ENCODE results near the gene SRSF10. TPM values are rescaled to one million over a fixed set of nuclear protein-coding genes. Genes with fewer than 3 reads are reported as not detected.
A peak's percentile ranks its signal among the peaks of the same experiment; 100 is the strongest.

Gene SRSF10
- total RNA-seq, 4 donors from 2014 or later = 86.3 to 224 (median 112) TPM

- Histone ChIP-seq H3K27ac (no peak overlapping the region), H3K27me3 (no peaks in the 10 kb centered on the region), H3K4me1 (peaks cover 0 to 42% (median 10%) of the 10 kb centered on the region in 4 donors), H3K9me3 (no peaks in the 10 kb centered on the region), H3K36me3 (peaks cover 0 to 18% (median 0%) of the 10 kb centered on the region in 3 donors), H3K4me3 (no peak overlapping the region)
- TF ChIP-seq, protein P1, sequence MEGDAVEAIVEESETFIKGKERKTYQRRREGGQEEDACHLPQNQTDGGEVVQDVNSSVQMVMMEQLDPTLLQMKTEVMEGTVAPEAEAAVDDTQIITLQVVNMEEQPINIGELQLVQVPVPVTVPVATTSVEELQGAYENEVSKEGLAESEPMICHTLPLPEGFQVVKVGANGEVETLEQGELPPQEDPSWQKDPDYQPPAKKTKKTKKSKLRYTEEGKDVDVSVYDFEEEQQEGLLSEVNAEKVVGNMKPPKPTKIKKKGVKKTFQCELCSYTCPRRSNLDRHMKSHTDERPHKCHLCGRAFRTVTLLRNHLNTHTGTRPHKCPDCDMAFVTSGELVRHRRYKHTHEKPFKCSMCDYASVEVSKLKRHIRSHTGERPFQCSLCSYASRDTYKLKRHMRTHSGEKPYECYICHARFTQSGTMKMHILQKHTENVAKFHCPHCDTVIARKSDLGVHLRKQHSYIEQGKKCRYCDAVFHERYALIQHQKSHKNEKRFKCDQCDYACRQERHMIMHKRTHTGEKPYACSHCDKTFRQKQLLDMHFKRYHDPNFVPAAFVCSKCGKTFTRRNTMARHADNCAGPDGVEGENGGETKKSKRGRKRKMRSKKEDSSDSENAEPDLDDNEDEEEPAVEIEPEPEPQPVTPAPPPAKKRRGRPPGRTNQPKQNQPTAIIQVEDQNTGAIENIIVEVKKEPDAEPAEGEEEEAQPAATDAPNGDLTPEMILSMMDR (IDR thresholded peaks at IDR 0.05) = no peak
- no peak for TF ChIP-seq POLR2A (IDR thresholded peaks at IDR 0.05)
- DNase-seq = no peak
These were observed 2.3 kb downstream of the SRSF10 start for GRCh38 chr1:23977854-23978191.

- Histone ChIP-seq H3K27ac (no peak overlapping the region), H3K36me3 (peaks cover 0 to 22% (median 0%) of the 10 kb centered on the region in 3 donors), H3K9me3 (no peaks in the 10 kb centered on the region), H3K4me3 (no peak overlapping the region), H3K4me1 (peaks cover 0 to 42% (median 10%) of the 10 kb centered on the region in 4 donors), H3K27me3 (no peaks in the 10 kb centered on the region)
- TF ChIP-seq, protein P1 (IDR thresholded peaks at IDR 0.05) = no peak
- no peak for TF ChIP-seq POLR2A (IDR thresholded peaks at IDR 0.05)
- DNase-seq = no peak
These were observed 2.8 kb downstream of the SRSF10 start for GRCh38 chr1:23977187-23977853.

- H3K36me3 ChIP-seq = peaks cover 0 to 67% (median 0%) of the 10 kb centered on the region in 3 donors
- H3K27ac ChIP-seq = no peak overlapping the region
- TF ChIP-seq POLR2A (IDR thresholded peaks at IDR 0.05) = no peak
- TF ChIP-seq, protein P1 (IDR thresholded peaks at IDR 0.05) = no peak
- H3K4me1 ChIP-seq = peaks cover 0 to 21% (median 7%) of the 10 kb centered on the region in 4 donors
- DNase-seq = no peak
- no peak overlapping the region for H3K4me3 ChIP-seq
- no peaks in the 10 kb centered on the region for H3K9me3 ChIP-seq
- no peaks in the 10 kb centered on the region for H3K27me3 ChIP-seq
These were observed 12.3 kb downstream of the SRSF10 start for GRCh38 chr1:23967871-23968270.

GRCh38 chr1:23966973-23967493, 13.1 kb downstream of the SRSF10 start:
- Histone ChIP-seq H3K4me3 (no peak overlapping the region), H3K4me1 (peaks cover 0 to 21% (median 7%) of the 10 kb centered on the region in 4 donors), H3K27me3 (no peaks in the 10 kb centered on the region), H3K9me3 (no peaks in the 10 kb centered on the region), H3K36me3 (peaks cover 0 to 60% (median 0%) of the 10 kb centered on the region in 3 donors), H3K27ac (no peak overlapping the region)
- no peak for TF ChIP-seq POLR2A (IDR thresholded peaks at IDR 0.05)
- TF ChIP-seq, protein P1 (IDR thresholded peaks at IDR 0.05) = no peak
- no peak for DNase-seq

DNA sequence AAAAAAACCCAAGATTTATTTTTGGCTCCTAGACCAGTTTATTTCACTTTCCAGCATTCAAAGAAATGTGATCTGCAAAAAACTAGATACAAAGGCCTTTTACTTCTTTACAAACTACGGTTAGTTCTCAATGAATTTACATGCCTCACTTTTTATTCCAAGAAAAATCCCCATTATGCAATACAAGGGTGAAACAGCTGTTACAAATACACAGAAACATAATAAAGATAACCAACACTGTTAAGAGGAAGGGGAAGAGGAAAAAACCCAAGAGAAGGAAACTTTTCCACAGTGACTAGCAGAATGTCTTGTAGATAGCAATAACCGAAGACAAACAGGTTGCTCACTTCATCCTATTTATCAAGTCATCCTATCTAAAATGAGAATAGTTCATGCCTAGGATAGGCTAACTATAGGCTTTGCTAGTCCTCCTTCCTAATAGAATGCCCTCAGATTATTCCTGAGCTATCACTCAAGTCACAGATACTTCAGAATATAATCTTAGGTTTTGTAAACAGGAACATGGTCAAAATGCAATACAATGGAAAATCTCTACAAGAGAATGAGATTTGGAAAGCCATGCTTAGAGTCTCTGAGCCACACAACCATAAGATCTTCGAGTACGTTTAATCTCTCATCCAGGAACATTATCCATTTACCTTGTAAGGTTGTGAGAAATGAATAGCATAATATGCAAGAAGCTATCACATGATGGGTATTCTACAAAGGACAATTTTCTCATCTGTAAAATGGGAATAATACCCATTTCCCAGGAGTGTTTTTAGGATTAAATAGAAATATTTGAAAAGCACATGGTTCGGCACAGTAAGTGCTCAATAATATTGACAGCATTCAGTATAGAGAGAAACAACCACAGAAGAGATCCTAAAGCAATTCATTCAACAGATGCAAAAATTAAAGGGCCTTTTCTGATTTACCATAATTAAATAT, 15.1 kb downstream of the SRSF10 start:
- Histone ChIP-seq H3K4me1 (peaks cover 0 to 28% (median 7%) of the 10 kb centered on the region in 4 donors), H3K9me3 (no peaks in the 10 kb centered on the region), H3K36me3 (peaks cover 0 to 40% (median 0%) of the 10 kb centered on the region in 3 donors), H3K27me3 (no peaks in the 10 kb centered on the region), H3K27ac (peak overlapping the region in 3 of 4 donors; percentile 3 to 51 (median 20)), H3K4me3 (no peak overlapping the region)
- TF ChIP-seq, protein P1 (IDR thresholded peaks at IDR 0.05) = no peak
- no peak for TF ChIP-seq POLR2A (IDR thresholded peaks at IDR 0.05)
- DNase-seq = no peak
